Measurements from ENCODE around the gene PGAP6. TPM values are rescaled to one million over a fixed set of nuclear protein-coding genes. Genes with fewer than 3 reads are reported as not detected.

PGAP6 gene
- total RNA-seq, 2 donors from 2014 or later: 104 to 115 TPM

DNA sequence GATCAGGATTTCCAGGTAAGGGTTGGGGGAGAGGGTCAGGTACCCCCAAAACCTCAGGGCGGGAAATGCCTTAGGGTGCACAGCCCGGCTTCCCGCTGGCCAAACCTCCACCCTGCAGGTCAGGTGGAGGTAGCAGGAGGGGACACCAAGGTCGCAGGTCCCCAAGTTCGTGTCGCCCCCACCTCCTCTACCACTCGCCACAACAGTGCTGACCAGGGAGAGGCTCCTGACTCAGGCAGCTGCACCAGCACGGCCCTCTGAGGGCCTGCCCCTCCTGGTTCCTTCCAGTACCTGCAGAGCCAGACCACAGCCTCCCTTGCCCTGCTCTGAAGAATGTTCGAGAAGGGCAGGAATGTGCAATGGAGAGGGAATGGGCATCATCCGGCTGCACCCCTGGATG lies 15.3 kb downstream of the PGAP6 start:
- Mint-ChIP-seq H3K27me3 (ENCODE audit: insufficient read depth) (no peaks in the 10 kb centered on the region), H3K4me1 (peaks cover 11% of the 10 kb centered on the region), H3K36me3 (ENCODE audit: low read depth) (peaks cover 11% of the 10 kb centered on the region), H3K9me3 (no peaks in the 10 kb centered on the region), H3K4me3 (no peak overlapping the region), H3K27ac (no peak overlapping the region)
- H3K36me3 ChIP-seq (ENCODE audit: control insufficient read depth, insufficient read depth, low read length): peaks cover 33% of the 10 kb centered on the region
- H3K27me3 ChIP-seq (ENCODE audit: control insufficient read depth, insufficient read depth, low read length, poor library complexity, severe bottlenecking): no peaks in the 10 kb centered on the region
- no peak overlapping the region for H3K27ac ChIP-seq (ENCODE audit: low read depth, low read length)
- no peak for DNase-seq
- TF ChIP-seq, protein P1, sequence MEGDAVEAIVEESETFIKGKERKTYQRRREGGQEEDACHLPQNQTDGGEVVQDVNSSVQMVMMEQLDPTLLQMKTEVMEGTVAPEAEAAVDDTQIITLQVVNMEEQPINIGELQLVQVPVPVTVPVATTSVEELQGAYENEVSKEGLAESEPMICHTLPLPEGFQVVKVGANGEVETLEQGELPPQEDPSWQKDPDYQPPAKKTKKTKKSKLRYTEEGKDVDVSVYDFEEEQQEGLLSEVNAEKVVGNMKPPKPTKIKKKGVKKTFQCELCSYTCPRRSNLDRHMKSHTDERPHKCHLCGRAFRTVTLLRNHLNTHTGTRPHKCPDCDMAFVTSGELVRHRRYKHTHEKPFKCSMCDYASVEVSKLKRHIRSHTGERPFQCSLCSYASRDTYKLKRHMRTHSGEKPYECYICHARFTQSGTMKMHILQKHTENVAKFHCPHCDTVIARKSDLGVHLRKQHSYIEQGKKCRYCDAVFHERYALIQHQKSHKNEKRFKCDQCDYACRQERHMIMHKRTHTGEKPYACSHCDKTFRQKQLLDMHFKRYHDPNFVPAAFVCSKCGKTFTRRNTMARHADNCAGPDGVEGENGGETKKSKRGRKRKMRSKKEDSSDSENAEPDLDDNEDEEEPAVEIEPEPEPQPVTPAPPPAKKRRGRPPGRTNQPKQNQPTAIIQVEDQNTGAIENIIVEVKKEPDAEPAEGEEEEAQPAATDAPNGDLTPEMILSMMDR (conservative IDR thresholded peaks at IDR 0.05): no peak
- H3K4me1 ChIP-seq (ENCODE audit: control insufficient read depth, insufficient read depth, low read length): no peaks in the 10 kb centered on the region
- 84 to 91% methylated on average over 4 to 10 of the region's 10 CpGs for whole genome bisulfite sequencing, 2 experiments (ENCODE audit: insufficient coverage in 1 of 2, insufficient read length in 1 of 2)
- no peaks in the 10 kb centered on the region for H3K9me3 ChIP-seq (ENCODE audit: control insufficient read depth, low read length)
- H3K4me3 ChIP-seq (ENCODE audit: low read length): no peak overlapping the region
- no peak overlapping the region for H3K9ac ChIP-seq (ENCODE audit: extremely low read depth, low read length, poor library complexity, severe bottlenecking)

DNA sequence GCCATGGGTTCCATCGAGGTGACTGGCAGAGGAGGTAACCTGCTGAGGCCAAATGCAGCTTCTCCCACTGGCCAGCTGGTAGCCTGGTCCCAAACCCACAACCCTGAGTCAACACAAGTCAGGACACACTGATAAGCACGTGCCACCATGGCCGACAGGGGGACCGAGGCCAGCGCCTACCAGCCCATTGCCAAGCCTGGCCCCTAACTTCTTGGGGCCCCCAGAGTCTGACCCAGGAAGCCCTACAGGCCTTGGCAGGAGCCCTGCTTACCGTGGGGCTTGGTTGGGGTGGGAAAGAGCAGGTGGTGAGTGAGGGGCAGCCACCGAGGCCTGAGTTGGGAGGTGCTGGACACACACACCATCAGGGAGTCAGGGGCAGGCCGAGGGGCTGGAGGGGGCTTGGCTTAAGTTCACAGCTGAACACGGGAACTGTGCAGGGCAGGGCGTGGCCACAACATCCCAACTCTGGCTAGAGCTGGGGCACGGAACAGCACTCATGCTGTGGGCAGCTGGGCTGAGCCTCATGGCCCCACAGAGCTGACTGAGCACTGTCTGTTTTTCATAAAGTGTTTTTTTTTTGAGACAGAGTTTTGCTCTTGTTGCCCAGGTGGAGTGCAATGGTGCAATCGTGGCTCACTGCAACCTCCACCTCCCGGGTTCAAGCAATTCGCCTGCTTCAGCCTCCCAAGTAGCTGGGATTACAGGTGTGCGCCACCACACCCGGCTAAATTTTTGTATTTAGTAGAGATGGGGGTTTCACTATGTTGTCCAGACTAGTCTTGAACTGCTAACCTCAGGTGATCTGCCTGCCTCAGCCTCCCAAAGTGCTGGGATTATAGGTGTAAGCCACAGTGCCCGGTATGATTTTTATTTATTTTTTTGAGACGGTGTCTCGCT lies 16.9 kb downstream of the PGAP6 start:
- TF ChIP-seq, protein P1 (conservative IDR thresholded peaks at IDR 0.05): no peak
- Mint-ChIP-seq H3K4me3 (no peak overlapping the region), H3K27me3 (ENCODE audit: insufficient read depth) (no peaks in the 10 kb centered on the region), H3K4me1 (peaks cover 4% of the 10 kb centered on the region), H3K27ac (no peak overlapping the region), H3K36me3 (ENCODE audit: low read depth) (peaks cover 11% of the 10 kb centered on the region), H3K9me3 (no peaks in the 10 kb centered on the region)
- Histone ChIP-seq H3K27ac (ENCODE audit: low read depth, low read length) (no peak overlapping the region), H3K4me3 (ENCODE audit: low read length) (no peak overlapping the region), H3K9me3 (ENCODE audit: control insufficient read depth, low read length) (no peaks in the 10 kb centered on the region), H3K9ac (ENCODE audit: extremely low read depth, low read length, poor library complexity, severe bottlenecking) (no peak overlapping the region), H3K27me3 (ENCODE audit: control insufficient read depth, insufficient read depth, low read length, poor library complexity, severe bottlenecking) (no peaks in the 10 kb centered on the region), H3K36me3 (ENCODE audit: control insufficient read depth, insufficient read depth, low read length) (peaks cover 33% of the 10 kb centered on the region), H3K4me1 (ENCODE audit: control insufficient read depth, insufficient read depth, low read length) (no peaks in the 10 kb centered on the region)
- DNase-seq: no peak
- WGBS, 2 experiments (ENCODE audit: insufficient coverage in 1 of 2, insufficient read length in 1 of 2): 86 to 89% methylated on average over 16 to 19 of the region's 19 CpGs

DNA sequence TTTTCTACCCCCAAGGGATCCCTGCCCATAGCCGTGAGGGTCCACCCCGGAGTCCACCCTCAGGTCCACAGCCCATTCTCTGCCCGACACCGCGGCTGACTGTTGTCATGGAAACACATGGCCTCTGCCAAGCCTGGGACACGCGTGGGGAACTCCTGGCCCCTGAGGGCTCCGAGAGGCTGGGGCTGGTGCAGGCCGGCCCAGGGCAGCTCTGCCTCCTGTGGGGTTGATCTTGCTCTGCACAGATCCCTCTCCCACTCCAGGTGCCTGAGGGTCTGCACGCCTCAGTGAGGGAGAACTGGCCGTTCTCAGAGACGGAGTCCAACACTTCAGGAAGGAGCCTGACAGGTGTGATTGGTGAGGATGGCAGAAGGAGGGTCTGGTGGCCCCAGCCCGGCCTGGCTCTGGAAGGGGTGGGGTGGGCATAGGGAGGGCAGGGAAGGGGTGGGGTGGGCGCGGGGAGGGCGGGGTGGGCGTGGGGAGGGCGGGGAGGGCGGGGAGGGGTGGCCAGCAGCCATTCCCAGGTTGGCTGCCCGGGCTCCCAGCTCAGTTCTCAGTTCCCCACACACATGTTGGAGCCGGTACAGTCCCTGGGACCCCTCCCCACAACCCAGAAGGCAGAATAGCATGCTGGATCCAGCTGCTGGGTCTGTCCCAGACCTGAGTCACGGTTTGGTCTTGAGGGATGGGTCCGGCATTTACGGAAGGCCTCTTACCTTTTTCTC lies 17.9 kb downstream of the PGAP6 start:
- H3K27ac Mint-ChIP-seq: no peak overlapping the region
- TF ChIP-seq, protein P1 (conservative IDR thresholded peaks at IDR 0.05): no peak
- Histone ChIP-seq H3K36me3 (ENCODE audit: control insufficient read depth, insufficient read depth, low read length) (peaks cover 30% of the 10 kb centered on the region), H3K4me3 (ENCODE audit: low read length) (no peak overlapping the region), H3K4me1 (ENCODE audit: control insufficient read depth, insufficient read depth, low read length) (no peaks in the 10 kb centered on the region), H3K27me3 (ENCODE audit: control insufficient read depth, insufficient read depth, low read length, poor library complexity, severe bottlenecking) (no peaks in the 10 kb centered on the region), H3K9ac (ENCODE audit: extremely low read depth, low read length, poor library complexity, severe bottlenecking) (no peak overlapping the region), H3K9me3 (ENCODE audit: control insufficient read depth, low read length) (no peaks in the 10 kb centered on the region), H3K27ac (ENCODE audit: low read depth, low read length) (no peak overlapping the region)
- H3K27me3 Mint-ChIP-seq (ENCODE audit: insufficient read depth): no peaks in the 10 kb centered on the region
- H3K4me3 Mint-ChIP-seq: no peak overlapping the region
- H3K4me1 Mint-ChIP-seq: no peaks in the 10 kb centered on the region
- H3K9me3 Mint-ChIP-seq: no peaks in the 10 kb centered on the region
- 79 to 86% methylated on average over 7 to 21 of the region's 24 CpGs for WGBS, 2 experiments (ENCODE audit: insufficient coverage in 1 of 2, insufficient read length in 1 of 2)
- peaks cover 11% of the 10 kb centered on the region for H3K36me3 Mint-ChIP-seq (ENCODE audit: low read depth)
- no peak for DNase-seq

Measured in endodermal cell (in vitro differentiated cells).